NB4 (cell line): ENCODE measurements around the gene PPP1R15B.

Source experiments
- POLR2A ChIP-seq: IDR thresholded peaks from 2 replicates; pipeline ENCODE4 v1.6.1; 2011; ENCODE audit warnings: mild to moderate bottlenecking; ENCODE audit not compliant: insufficient read length; ENCODE audit errors: extremely low read depth
- TF ChIP-seq, protein P1 (sequence below): IDR thresholded peaks from one replicate; pipeline ENCODE4 v1.5.1; 2012; ENCODE audit warnings: low read depth, low read length
- TF ChIP-seq, protein P2 (sequence below): IDR thresholded peaks from 2 replicates; pipeline ENCODE4 v1.6.1; 2011; ENCODE audit warnings: low read depth, low read length

DNA sequence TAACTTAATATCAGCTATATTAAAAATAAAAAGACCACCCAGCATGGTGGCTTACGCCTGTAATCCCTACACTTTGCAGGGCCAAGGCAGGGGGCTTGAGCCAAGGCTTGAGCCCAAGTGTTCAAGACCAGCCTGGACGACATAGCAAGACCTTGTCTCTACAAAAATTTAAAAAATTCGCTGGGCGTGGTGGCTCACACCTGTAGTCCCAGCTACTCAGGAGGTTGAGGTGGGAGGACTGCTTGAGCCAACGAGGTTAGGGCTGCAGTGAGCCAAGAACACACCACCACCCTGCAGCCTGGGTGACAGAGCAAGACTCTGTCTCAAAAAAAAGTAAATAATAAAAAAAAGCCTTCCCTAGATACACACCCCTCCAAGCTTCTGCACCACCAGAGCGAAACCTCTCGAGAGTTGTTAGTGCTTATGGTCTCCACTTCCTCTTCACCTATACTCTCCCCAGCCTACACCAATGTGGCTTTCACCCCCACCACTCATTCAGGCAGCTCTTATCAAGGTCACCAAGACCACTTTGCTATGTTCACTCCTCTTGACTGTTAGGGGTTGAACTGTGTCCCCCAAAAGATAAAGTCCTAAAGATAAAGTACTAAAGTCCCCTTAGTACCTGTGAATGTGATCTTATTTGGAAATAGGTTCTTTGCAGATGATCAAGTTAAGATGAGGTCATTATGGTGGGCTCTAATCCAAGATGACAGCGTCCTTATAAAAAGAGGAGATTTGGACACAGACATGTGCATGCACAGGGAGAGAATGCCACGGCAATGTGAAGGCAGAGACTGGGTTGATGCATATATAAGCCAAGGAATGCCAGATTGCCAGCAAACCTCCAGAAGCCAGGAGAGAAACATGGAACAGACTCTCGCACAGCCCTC is 6.8 kb upstream of the PPP1R15B start:
- TF ChIP-seq, protein P1, sequence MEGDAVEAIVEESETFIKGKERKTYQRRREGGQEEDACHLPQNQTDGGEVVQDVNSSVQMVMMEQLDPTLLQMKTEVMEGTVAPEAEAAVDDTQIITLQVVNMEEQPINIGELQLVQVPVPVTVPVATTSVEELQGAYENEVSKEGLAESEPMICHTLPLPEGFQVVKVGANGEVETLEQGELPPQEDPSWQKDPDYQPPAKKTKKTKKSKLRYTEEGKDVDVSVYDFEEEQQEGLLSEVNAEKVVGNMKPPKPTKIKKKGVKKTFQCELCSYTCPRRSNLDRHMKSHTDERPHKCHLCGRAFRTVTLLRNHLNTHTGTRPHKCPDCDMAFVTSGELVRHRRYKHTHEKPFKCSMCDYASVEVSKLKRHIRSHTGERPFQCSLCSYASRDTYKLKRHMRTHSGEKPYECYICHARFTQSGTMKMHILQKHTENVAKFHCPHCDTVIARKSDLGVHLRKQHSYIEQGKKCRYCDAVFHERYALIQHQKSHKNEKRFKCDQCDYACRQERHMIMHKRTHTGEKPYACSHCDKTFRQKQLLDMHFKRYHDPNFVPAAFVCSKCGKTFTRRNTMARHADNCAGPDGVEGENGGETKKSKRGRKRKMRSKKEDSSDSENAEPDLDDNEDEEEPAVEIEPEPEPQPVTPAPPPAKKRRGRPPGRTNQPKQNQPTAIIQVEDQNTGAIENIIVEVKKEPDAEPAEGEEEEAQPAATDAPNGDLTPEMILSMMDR, result no peak
- TF ChIP-seq POLR2A, result no peak
- TF ChIP-seq, protein P2, sequence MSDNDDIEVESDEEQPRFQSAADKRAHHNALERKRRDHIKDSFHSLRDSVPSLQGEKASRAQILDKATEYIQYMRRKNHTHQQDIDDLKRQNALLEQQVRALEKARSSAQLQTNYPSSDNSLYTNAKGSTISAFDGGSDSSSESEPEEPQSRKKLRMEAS, result no peak
